ENCODE measurements around the gene ZSCAN12. TPM values are rescaled to one million over a fixed set of nuclear protein-coding genes. Genes with fewer than 3 reads are reported as not detected.

The ZSCAN12 gene
- total RNA-seq, 1 donor from 2014 or later: 12.4 TPM

DNA sequence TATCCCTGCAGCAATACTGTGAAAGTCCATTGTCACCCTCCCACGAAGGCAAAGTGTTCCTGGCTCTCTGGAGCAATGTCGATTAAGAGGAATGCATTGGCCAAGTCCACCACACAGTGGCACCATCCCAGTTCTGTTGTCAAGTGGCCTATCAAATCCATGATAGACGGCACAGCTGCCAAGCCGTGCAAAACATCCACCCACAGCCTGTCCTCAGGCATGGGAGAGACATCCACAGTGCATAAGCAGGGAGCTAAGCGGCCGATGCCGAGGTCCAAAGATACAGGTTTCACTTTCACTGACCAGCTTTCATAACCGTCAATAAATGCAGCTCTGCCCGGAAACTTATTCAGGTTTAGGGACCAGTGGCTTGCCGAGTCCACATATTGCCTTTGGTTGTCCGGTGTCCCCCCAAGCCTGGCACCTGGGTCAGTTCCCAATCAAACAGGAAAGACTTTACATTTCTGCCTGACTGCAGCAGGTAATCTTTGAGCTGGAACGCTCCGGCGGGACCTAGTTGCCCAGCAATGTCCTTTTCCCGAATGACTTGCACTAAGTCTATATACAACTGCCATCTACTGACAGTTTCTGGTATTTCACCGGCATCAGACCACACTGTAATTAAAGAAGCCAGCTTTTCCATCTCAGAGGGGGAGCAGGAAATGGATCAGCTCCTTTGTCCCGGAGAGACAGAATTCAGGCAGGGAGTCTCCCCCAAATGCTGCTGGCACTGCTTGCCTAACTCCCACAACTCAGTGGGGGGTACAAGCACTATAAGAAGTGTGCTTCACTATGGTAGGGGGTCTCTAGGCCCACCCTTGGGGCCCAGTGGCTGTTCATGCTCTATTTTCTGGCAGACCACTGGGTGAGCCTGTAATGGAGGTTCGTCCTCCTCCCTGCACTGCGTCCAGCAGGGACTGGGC lies 43.5 kb downstream of the ZSCAN12 start:
- TF ChIP-seq, protein P1, sequence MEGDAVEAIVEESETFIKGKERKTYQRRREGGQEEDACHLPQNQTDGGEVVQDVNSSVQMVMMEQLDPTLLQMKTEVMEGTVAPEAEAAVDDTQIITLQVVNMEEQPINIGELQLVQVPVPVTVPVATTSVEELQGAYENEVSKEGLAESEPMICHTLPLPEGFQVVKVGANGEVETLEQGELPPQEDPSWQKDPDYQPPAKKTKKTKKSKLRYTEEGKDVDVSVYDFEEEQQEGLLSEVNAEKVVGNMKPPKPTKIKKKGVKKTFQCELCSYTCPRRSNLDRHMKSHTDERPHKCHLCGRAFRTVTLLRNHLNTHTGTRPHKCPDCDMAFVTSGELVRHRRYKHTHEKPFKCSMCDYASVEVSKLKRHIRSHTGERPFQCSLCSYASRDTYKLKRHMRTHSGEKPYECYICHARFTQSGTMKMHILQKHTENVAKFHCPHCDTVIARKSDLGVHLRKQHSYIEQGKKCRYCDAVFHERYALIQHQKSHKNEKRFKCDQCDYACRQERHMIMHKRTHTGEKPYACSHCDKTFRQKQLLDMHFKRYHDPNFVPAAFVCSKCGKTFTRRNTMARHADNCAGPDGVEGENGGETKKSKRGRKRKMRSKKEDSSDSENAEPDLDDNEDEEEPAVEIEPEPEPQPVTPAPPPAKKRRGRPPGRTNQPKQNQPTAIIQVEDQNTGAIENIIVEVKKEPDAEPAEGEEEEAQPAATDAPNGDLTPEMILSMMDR (conservative IDR thresholded peaks at IDR 0.05): peak; percentile 80
- Mint-ChIP-seq H3K4me1 (ENCODE audit: unreplicated experiment) (peaks cover 25% of the 10 kb centered on the region), H3K27me3 (no peaks in the 10 kb centered on the region), H3K4me3 (peak overlapping the region; percentile 98), H3K27ac (peak overlapping the region; percentile 97), H3K36me3 (peaks cover 8% of the 10 kb centered on the region), H3K9me3 (no peaks in the 10 kb centered on the region)
- peak; percentile 73 for DNase-seq (ENCODE audit: extremely low spot score, unreplicated experiment)

DNA sequence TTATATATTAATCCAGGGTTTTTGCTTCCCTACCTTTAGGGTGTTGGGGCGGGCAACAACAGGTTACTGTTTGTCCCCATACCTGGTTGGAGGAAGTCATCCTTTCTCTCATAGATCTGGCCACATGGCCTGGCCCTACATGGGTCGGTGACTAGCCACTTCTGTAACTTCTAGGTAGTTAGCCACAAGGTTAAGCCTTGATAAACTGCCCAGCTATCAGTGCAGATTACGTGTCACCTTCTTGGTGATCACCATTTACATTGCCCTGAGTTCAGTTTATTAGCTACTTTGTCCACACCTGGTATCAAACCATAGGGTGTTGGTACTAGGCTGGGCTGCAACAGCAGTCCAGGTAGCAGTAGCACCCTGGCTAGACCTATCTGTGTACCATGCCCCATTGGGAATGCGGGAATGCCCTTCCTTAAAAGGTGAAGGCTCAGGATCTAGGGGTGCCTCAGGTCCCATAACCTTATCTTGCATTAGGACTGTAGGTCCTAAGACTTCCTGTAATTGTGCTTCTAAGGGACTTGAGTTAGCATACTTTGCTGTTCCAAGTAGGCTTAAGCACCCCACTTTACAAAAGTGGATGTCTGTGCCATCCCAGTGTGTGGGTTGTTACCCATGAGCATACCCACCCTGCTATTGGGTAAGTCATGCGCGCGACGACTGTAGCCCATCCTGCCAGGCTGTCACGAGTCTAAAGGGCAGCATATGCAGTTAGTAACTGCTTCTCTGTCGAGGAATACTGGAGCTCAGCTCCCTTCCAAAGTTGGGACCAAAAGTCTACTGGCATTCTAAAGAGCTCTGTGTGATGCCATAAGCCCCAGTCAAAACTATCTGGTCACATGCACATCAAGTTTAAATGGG lies 44.6 kb downstream of the ZSCAN12 start:
- Mint-ChIP-seq H3K27ac (peak overlapping the region; percentile 97), H3K4me1 (ENCODE audit: unreplicated experiment) (peaks cover 35% of the 10 kb centered on the region), H3K9me3 (no peaks in the 10 kb centered on the region), H3K4me3 (peak overlapping the region; percentile 98), H3K27me3 (no peaks in the 10 kb centered on the region), H3K36me3 (peaks cover 8% of the 10 kb centered on the region)
- no peak for DNase-seq (ENCODE audit: extremely low spot score, unreplicated experiment)
- TF ChIP-seq, protein P1 (conservative IDR thresholded peaks at IDR 0.05): no peak

DNA sequence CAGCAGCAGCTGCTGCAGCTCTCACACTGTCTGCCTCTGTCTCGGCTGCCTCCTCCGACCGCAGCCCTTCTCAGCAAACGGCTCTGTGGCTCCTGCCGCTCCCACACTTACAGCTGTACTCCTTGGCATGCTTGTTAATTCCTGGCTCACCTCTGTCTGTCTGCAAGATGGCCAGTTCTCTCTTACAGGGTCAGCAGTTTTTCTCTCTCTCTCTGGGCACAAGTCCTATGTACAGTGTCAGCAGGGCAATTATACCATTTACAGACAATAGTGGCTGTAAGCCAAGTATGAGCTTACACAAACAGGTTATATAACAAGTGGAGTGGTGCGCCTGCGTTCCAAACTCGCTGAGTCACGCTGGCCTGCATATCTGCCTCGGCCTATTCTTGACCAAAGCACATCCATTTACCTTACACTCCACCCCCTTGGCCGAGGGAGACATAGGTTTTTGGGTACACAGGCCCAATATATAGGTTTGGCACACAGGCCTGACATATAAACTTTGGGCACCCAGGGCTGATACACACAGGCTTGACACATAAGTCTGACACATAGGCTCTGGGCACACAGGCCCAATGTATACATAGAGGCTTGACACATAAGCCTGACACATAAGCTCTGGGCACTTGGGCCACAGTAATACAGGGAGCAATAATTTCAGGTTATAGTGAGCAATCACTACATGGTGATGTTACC lies 45.4 kb downstream of the ZSCAN12 start:
- no peak overlapping the region for H3K4me3 Mint-ChIP-seq

DNA sequence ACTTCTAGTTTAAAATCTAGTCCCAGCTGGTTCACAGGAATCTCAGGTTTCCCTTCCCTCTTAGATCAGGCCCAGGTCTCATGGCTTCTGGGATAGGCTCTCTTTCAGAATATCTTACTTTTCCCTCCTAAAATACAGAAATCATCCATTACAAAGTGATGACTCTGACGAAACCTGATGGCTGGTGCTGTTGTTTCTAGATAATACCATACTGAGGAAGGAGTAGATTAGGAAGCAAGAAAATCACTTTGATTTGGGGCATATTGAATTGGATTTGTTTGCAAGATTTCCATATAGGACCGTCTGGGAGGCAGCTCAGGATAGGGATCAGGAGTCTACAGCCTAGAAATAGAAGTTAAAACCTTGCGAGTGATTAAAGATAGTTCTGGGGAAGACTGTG lies 46.2 kb downstream of the ZSCAN12 start:
- H3K4me3 Mint-ChIP-seq: peak overlapping the region; percentile 22
- peaks cover 8% of the 10 kb centered on the region for H3K36me3 Mint-ChIP-seq
- TF ChIP-seq, protein P1 (conservative IDR thresholded peaks at IDR 0.05): no peak
- peaks cover 40% of the 10 kb centered on the region for H3K4me1 Mint-ChIP-seq (ENCODE audit: unreplicated experiment)
- peaks cover 2% of the 10 kb centered on the region for H3K27me3 Mint-ChIP-seq
- H3K27ac Mint-ChIP-seq: peak overlapping the region; percentile 36
- no peaks in the 10 kb centered on the region for H3K9me3 Mint-ChIP-seq
- DNase-seq (ENCODE audit: extremely low spot score, unreplicated experiment): no peak

More for the DNA sequence above, 45.4 kb downstream of the ZSCAN12 start:
- Mint-ChIP-seq H3K27me3 (no peaks in the 10 kb centered on the region), H3K27ac (no peak overlapping the region), H3K4me1 (ENCODE audit: unreplicated experiment) (peaks cover 40% of the 10 kb centered on the region), H3K9me3 (no peaks in the 10 kb centered on the region), H3K36me3 (peaks cover 8% of the 10 kb centered on the region)
- TF ChIP-seq, protein P1 (conservative IDR thresholded peaks at IDR 0.05): no peak
- no peak for DNase-seq (ENCODE audit: extremely low spot score, unreplicated experiment)

DNA sequence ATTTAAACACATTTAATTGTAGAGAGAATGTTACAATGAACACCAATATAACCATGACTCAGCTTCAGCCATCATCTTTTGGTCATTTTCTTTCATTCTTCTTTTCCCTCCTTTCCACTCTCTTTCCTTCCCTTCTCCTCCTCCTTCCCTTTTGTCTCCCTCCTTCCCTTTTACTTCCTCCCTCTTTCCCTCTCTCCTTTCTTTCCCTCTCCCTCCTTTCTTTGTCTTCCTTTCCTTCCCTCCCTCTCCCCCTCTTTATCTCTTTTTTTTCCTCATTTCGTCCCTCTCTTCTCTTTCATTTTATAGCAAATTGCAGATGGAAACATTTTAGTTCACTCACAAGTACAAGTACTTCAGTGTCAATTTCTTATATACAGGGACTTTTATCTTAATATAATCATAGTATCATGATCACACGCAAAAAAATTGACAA lies 48.0 kb downstream of the ZSCAN12 start:
- no peaks in the 10 kb centered on the region for H3K9me3 Mint-ChIP-seq
- peaks cover 40% of the 10 kb centered on the region for H3K4me1 Mint-ChIP-seq (ENCODE audit: unreplicated experiment)
- peak overlapping the region; percentile 19 for H3K27ac Mint-ChIP-seq
- no peak for DNase-seq (ENCODE audit: extremely low spot score, unreplicated experiment)
- peaks cover 19% of the 10 kb centered on the region for H3K27me3 Mint-ChIP-seq
- TF ChIP-seq, protein P1 (conservative IDR thresholded peaks at IDR 0.05): no peak
- H3K4me3 Mint-ChIP-seq: peak overlapping the region; percentile 98
- H3K36me3 Mint-ChIP-seq: peaks cover 8% of the 10 kb centered on the region

Data from type B pancreatic cell (in vitro differentiated cells).